ENCODE data around the gene ZFYVE28.

- TF ChIP-seq POLR2A (IDR thresholded peaks at IDR 0.05), result no peak
- TF ChIP-seq, protein P1, sequence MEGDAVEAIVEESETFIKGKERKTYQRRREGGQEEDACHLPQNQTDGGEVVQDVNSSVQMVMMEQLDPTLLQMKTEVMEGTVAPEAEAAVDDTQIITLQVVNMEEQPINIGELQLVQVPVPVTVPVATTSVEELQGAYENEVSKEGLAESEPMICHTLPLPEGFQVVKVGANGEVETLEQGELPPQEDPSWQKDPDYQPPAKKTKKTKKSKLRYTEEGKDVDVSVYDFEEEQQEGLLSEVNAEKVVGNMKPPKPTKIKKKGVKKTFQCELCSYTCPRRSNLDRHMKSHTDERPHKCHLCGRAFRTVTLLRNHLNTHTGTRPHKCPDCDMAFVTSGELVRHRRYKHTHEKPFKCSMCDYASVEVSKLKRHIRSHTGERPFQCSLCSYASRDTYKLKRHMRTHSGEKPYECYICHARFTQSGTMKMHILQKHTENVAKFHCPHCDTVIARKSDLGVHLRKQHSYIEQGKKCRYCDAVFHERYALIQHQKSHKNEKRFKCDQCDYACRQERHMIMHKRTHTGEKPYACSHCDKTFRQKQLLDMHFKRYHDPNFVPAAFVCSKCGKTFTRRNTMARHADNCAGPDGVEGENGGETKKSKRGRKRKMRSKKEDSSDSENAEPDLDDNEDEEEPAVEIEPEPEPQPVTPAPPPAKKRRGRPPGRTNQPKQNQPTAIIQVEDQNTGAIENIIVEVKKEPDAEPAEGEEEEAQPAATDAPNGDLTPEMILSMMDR (IDR thresholded peaks at IDR 0.05), result no peak
Measured at GRCh38 chr4:2406920-2407319, 11.5 kb downstream of the ZFYVE28 start.

All from Peyer's patch (tissue), 4 donors.